Suprapubic skin (tissue), 4 donors: ENCODE results near the gene SEL1L3.

Experiments
- POLR2A ChIP-seq, 2 donors: fragments of 450-650 bp; IDR thresholded peaks; one replicate each; pipeline ENCODE4 v1.6.1; 2017; ENCODE audit warnings: antibody characterized with exemption in 2 of 2, mild to moderate bottlenecking in 2 of 2, moderate library complexity in 2 of 2
- POLR2AphosphoS5 ChIP-seq, 3 donors: sonication (generic); formaldehyde crosslinking; IDR thresholded peaks; one replicate each; pipeline ENCODE4 v1.6.1; 2017; ENCODE audit warnings: antibody characterized with exemption in 3 of 3
- TF ChIP-seq, protein P1 (sequence below), 2 donors: fragments of 200-600 bp in 1 of 2; fragments of 450-650 bp in 1 of 2; sonication (generic) in 1 of 2; IDR thresholded peaks; one replicate each; pipeline ENCODE4 v1.5.1; 2016 to 2019; ENCODE audit warnings: antibody characterized with exemption in 2 of 2, mild to moderate bottlenecking in 1 of 2, moderate library complexity in 1 of 2

DNA sequence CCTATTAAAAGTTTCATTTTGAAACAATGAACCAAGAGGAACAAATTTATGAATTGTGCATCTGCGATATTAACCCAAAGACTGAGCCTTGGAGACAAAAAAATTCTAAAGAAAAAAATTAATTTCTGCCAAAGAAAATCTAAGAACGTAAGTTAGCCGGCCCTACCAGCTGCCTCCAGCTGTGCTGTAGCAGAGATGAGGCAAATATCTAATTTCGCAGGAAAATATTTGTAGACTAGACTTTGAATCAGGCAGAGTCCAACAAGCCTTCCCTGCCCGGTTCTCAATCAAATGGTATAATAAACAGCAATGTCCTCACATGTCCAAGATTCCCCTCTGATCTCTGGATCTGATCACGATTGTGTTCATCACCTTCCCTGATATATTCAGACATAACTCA, 30.0 kb upstream of the SEL1L3 start:
- TF ChIP-seq, protein P1, sequence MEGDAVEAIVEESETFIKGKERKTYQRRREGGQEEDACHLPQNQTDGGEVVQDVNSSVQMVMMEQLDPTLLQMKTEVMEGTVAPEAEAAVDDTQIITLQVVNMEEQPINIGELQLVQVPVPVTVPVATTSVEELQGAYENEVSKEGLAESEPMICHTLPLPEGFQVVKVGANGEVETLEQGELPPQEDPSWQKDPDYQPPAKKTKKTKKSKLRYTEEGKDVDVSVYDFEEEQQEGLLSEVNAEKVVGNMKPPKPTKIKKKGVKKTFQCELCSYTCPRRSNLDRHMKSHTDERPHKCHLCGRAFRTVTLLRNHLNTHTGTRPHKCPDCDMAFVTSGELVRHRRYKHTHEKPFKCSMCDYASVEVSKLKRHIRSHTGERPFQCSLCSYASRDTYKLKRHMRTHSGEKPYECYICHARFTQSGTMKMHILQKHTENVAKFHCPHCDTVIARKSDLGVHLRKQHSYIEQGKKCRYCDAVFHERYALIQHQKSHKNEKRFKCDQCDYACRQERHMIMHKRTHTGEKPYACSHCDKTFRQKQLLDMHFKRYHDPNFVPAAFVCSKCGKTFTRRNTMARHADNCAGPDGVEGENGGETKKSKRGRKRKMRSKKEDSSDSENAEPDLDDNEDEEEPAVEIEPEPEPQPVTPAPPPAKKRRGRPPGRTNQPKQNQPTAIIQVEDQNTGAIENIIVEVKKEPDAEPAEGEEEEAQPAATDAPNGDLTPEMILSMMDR (IDR thresholded peaks at IDR 0.05), result no peak
- TF ChIP-seq POLR2A (IDR thresholded peaks at IDR 0.05) (no peak), POLR2AphosphoS5 (IDR thresholded peaks at IDR 0.05) (no peak)
